H9 (cell line): ENCODE results near the gene GAB3. TPM values are rescaled to one million over a fixed set of nuclear protein-coding genes. Genes with fewer than 3 reads are reported as not detected.

Experiments
- DNase-seq: peaks from one replicate; pipeline ENCODE4 v3.0.0-alpha.2; 2017
- H2AFZ ChIP-seq: one replicate; pipeline ENCODE4 v1.6.1; 2013; ENCODE audit warnings: mild to moderate bottlenecking, low read length, control low read depth, moderate library complexity
- H2AK5ac ChIP-seq: 2 replicates; pipeline ENCODE4 v1.6.1; 2013; ENCODE audit warnings: low read length, control low read depth, mixed read lengths; ENCODE audit not compliant: insufficient read length
- H2BK120ac ChIP-seq: one replicate; pipeline ENCODE4 v1.6.1; 2013; ENCODE audit warnings: low read depth, mild to moderate bottlenecking, low read length, control low read depth, inconsistent platforms; ENCODE audit not compliant: poor library complexity, severe bottlenecking
- H2BK12ac ChIP-seq: 2 replicates; pipeline ENCODE4 v1.6.1; 2013; ENCODE audit warnings: low read length, control low read depth, mixed read lengths, low read depth; ENCODE audit not compliant: insufficient read length
- H2BK15ac ChIP-seq: 2 replicates; pipeline ENCODE4 v1.6.1; 2013; ENCODE audit warnings: low read depth, low read length, control low read depth
- H2BK20ac ChIP-seq: one replicate; pipeline ENCODE4 v1.6.1; 2013; ENCODE audit warnings: low read depth, mild to moderate bottlenecking, low read length, control low read depth, inconsistent platforms; ENCODE audit not compliant: poor library complexity, severe bottlenecking
- H2BK5ac ChIP-seq: 2 replicates; pipeline ENCODE4 v1.6.1; 2013; ENCODE audit warnings: low read length, control low read depth, mixed read lengths; ENCODE audit not compliant: insufficient read length
- H3K14ac ChIP-seq: 2 replicates; pipeline ENCODE4 v1.6.1; 2013; ENCODE audit warnings: low read length, control low read depth; ENCODE audit not compliant: insufficient read depth
- H3K18ac ChIP-seq: 2 replicates; pipeline ENCODE4 v1.6.1; 2013; ENCODE audit warnings: low read depth, mild to moderate bottlenecking, mixed read lengths, low read length, control low read depth; ENCODE audit not compliant: insufficient read length
- H3K23ac ChIP-seq: 2 replicates; pipeline ENCODE4 v1.6.1; 2013; ENCODE audit warnings: low read length, control low read depth, mixed read lengths, low read depth; ENCODE audit not compliant: insufficient read length
- H3K23me2 ChIP-seq: 2 replicates; pipeline ENCODE4 v1.6.1; 2013; ENCODE audit warnings: low read depth, mild to moderate bottlenecking, mixed read lengths, low read length, control low read depth; ENCODE audit not compliant: insufficient read length, poor library complexity, severe bottlenecking
- H3K27ac ChIP-seq: 2 replicates; pipeline ENCODE4 v1.5.1; 2013; ENCODE audit warnings: low read length, control low read depth, mixed read lengths, low read depth; ENCODE audit not compliant: insufficient read length
- H3K27me3 ChIP-seq: 2 replicates; pipeline ENCODE4 v1.6.1; 2013; ENCODE audit warnings: low read length, control low read depth, inconsistent platforms; ENCODE audit not compliant: insufficient read depth
- H3K4ac ChIP-seq: 2 replicates; pipeline ENCODE4 v1.6.1; 2013; ENCODE audit warnings: low read depth, mild to moderate bottlenecking, control low read depth, inconsistent platforms, low read length, moderate library complexity
- H3K4me1 ChIP-seq: 2 replicates; pipeline ENCODE4 v1.6.1; 2013; ENCODE audit warnings: low read length, control low read depth, inconsistent platforms; ENCODE audit not compliant: insufficient read depth
- H3K4me2 ChIP-seq: 2 replicates; pipeline ENCODE4 v1.6.1; 2013; ENCODE audit warnings: low read length, control low read depth, mixed read lengths; ENCODE audit not compliant: insufficient read length, insufficient read depth
- H3K56ac ChIP-seq: 2 replicates; pipeline ENCODE4 v1.6.1; 2013; ENCODE audit warnings: low read depth, mild to moderate bottlenecking, mixed read lengths, low read length, control low read depth; ENCODE audit not compliant: insufficient read length
- H3K79me1 ChIP-seq: 2 replicates; pipeline ENCODE4 v1.6.1; 2013; ENCODE audit warnings: low read depth, mild to moderate bottlenecking, moderate library complexity, low read length, control low read depth, inconsistent platforms; ENCODE audit not compliant: insufficient read depth, poor library complexity, severe bottlenecking
- H3K79me2 ChIP-seq: 2 replicates; pipeline ENCODE4 v1.6.1; 2013; ENCODE audit warnings: low read length, control low read depth, inconsistent platforms; ENCODE audit not compliant: insufficient read depth
- H3K9ac ChIP-seq: 2 replicates; pipeline ENCODE4 v1.6.1; 2013; ENCODE audit warnings: low read length, control low read depth, mixed read lengths; ENCODE audit not compliant: insufficient read length; ENCODE audit errors: extremely low read depth
- H3K9me3 ChIP-seq: one replicate; pipeline ENCODE4 v1.6.1; 2013; ENCODE audit warnings: low read depth, low read length, inconsistent platforms; ENCODE audit not compliant: control insufficient read depth
- H3T11ph ChIP-seq: one replicate; pipeline ENCODE4 v1.6.1; 2013; ENCODE audit warnings: mild to moderate bottlenecking, low read length, control low read depth, inconsistent platforms
- H4K20me1 ChIP-seq: one replicate; pipeline ENCODE4 v1.6.1; 2013; ENCODE audit not compliant: control insufficient read depth, insufficient read length, insufficient read depth
- H4K5ac ChIP-seq: 2 replicates; pipeline ENCODE4 v1.6.1; 2013; ENCODE audit warnings: low read depth, mild to moderate bottlenecking, mixed read lengths, low read length, control low read depth; ENCODE audit not compliant: insufficient read length
- H4K8ac ChIP-seq: replicated peaks from 2 replicates; pipeline ENCODE4 v1.6.1; 2013; ENCODE audit warnings: low read length, control low read depth, mixed read lengths, low read depth; ENCODE audit not compliant: insufficient read length
- H4K91ac ChIP-seq: 2 replicates; pipeline ENCODE4 v1.6.1; 2013; ENCODE audit warnings: low read depth, mild to moderate bottlenecking, moderate library complexity, mixed read lengths, low read length, control low read depth; ENCODE audit not compliant: insufficient read length
- H3K27ac Mint-ChIP-seq, 3 experiments: 2 replicates in 2 of 3; 3 replicates in 1 of 3; pipeline ENCODE4 v1.8.0; 2020 to 2021; ENCODE audit warnings: mixed read lengths in 3 of 3, mild to moderate bottlenecking in 1 of 3, moderate library complexity in 1 of 3
- H3K27me3 Mint-ChIP-seq: 2 replicates; pipeline ENCODE4 v1.8.0; 2021; ENCODE audit warnings: low read depth, mild to moderate bottlenecking, moderate library complexity, mixed read lengths
- H3K36me3 Mint-ChIP-seq, 3 experiments: 2 replicates in 2 of 3; 3 replicates in 1 of 3; pipeline ENCODE4 v1.8.0; 2020 to 2021; ENCODE audit warnings: low read depth in 3 of 3, mixed read lengths in 3 of 3; ENCODE audit not compliant: insufficient read depth in 1 of 3
- H3K4me1 Mint-ChIP-seq, 2 experiments: 2 replicates each; pipeline ENCODE4 v1.8.0; 2020; ENCODE audit warnings: mixed read lengths in 2 of 2
- H3K4me3 Mint-ChIP-seq, 2 experiments: 2 replicates in 1 of 2; 3 replicates in 1 of 2; pipeline ENCODE4 v1.8.0; 2020 to 2021; ENCODE audit warnings: mild to moderate bottlenecking in 2 of 2, mixed read lengths in 2 of 2, moderate library complexity in 1 of 2
- H3K9me3 Mint-ChIP-seq, 2 experiments: 2 replicates in 1 of 2; 3 replicates in 1 of 2; pipeline ENCODE4 v1.8.0; 2020; ENCODE audit warnings: mild to moderate bottlenecking in 2 of 2, mixed read lengths in 2 of 2, moderate library complexity in 1 of 2
- CTCF ChIP-seq: fragments of 200-600 bp; sonication (generic); conservative IDR thresholded peaks from 3 replicates; pipeline ENCODE4 v1.8.0; 2021; ENCODE audit warnings: antibody characterized with exemption, mild to moderate bottlenecking
- WGBS: extraction: QIAGEN DNeasy Blood & Tissue Kit; methylation state at CpG from one replicate; pipeline ENCODE4 v1.1.7; 2013; ENCODE audit warnings: missing lambda C conversion rate, low lambda C conversion rate, mixed read lengths; ENCODE audit not compliant: insufficient read length; ENCODE audit errors: extremely low coverage; 5-methylcytosine and 5-hydroxymethylcytosine counted together
- total RNA-seq: library from RNA; stranded (reverse); gene quantifications from 2 replicates; pipeline ENCODE4 v1.2.1, GENCODE V29; 2021

Gene GAB3
- total RNA-seq, 1 experiment from 2014 or later = 0.46 TPM

DNA sequence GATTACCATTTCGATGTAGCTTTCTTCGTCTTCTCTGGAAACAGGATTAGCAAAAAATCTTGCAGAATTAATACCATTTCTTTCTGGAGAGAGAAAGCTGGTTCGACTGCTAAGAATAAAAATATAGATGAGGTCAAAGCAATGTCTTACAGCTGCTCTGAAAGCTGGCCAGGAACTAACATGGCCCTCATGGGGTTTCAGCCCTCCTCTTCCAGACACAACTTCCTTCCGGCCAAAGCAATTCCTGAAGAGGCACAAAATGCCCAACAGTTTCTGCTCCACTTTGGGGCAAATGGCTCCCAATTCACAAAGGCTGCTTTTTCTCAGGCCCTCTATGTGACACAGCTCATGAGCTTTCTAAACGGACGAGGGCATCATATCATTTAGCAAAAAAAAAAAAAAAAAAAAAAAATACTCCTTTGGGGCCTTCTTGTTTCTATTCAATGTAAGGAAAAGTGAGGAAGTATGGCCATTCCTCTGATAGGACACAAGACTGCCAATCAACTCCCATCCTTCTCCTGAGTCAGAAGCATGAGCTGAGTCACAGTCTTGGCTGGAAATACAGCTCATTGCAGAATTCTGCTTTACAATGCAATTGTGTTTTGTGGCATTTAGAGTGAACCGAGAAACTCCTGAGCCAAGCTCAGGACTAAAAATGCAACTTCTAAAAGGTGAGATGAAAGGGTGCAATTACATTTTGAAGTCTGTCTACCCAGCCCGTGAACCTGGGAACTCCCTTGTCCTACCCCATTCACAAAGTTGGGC, 54.8 kb downstream of the GAB3 start:
- no peak overlapping the region for H4K8ac ChIP-seq
- H3K27me3 ChIP-seq = no peaks in the 10 kb centered on the region
- no peaks in the 10 kb centered on the region; the same call in 1 of the 2 replicates for H3K4me1 ChIP-seq
- no peak overlapping the region for H3K14ac ChIP-seq
- H3K4ac ChIP-seq = no peak overlapping the region
- Mint-ChIP-seq H3K36me3 (peaks cover 0 to 6% (median 3%) of the 10 kb centered on the region in 3 experiments; a peak in 4 of 7 replicates), H3K27ac (no peak overlapping the region), H3K27me3 (peaks cover 3% of the 10 kb centered on the region; the same call in 1 of the 2 replicates), H3K4me1 (peaks cover 13 to 14% of the 10 kb centered on the region in 2 experiments), H3K4me3 (no peak overlapping the region), H3K9me3 (peaks cover 71 to 78% of the 10 kb centered on the region in 2 experiments)
- no peak overlapping the region for H4K5ac ChIP-seq
- no peak overlapping the region for H4K91ac ChIP-seq
- H3T11ph ChIP-seq = no peak overlapping the region
- no peak overlapping the region for H3K56ac ChIP-seq
- no peak overlapping the region for H3K23ac ChIP-seq
- H2AFZ ChIP-seq = no peak overlapping the region
- WGBS = no CpG with 5 or more reads among the region's 8 CpGs
- no peaks in the 10 kb centered on the region for H4K20me1 ChIP-seq
- no peak overlapping the region for H3K27ac ChIP-seq
- DNase-seq = no peak
- no peak overlapping the region for H2BK20ac ChIP-seq
- no peak overlapping the region for H2AK5ac ChIP-seq
- no peak overlapping the region for H2BK15ac ChIP-seq
- no peak for TF ChIP-seq CTCF
- no peak overlapping the region for H3K9ac ChIP-seq
- no peak overlapping the region for H2BK5ac ChIP-seq
- H2BK12ac ChIP-seq = no peak overlapping the region
- no peak overlapping the region for H2BK120ac ChIP-seq
- no peaks in the 10 kb centered on the region for H3K79me1 ChIP-seq
- H3K9me3 ChIP-seq = peaks cover 50% of the 10 kb centered on the region
- H3K18ac ChIP-seq = no peak overlapping the region
- no peak overlapping the region for H3K4me2 ChIP-seq
- H3K23me2 ChIP-seq = no peaks in the 10 kb centered on the region
- no peaks in the 10 kb centered on the region for H3K79me2 ChIP-seq
